Neural cell (in vitro differentiated cells): ENCODE measurements around the gene OBSCN. TPM values are rescaled to one million over a fixed set of nuclear protein-coding genes. Genes with fewer than 3 reads are reported as not detected.

Experiments
- H2AFZ ChIP-seq: fragments of 200-600, 300-800 bp; sonication (generic), shearing (Covaris generic); 2 replicates; pipeline ENCODE4 v1.6.0; 2014; ENCODE audit warnings: low read depth, mild to moderate bottlenecking, antibody characterized with exemption, low read length, moderate library complexity
- H3F3A ChIP-seq: fragments of 200-600 bp; shearing (Covaris generic); 2 replicates; pipeline ENCODE4 v1.6.1; 2016; ENCODE audit warnings: mild to moderate bottlenecking, moderate library complexity, mixed read lengths, antibody characterized with exemption, low read length; ENCODE audit not compliant: insufficient read depth, poor library complexity, severe bottlenecking
- H3K27ac ChIP-seq: fragments of 200-600, 300-800 bp; sonication (generic), shearing (Covaris generic); 2 replicates; pipeline ENCODE4 v1.5.1; 2014; ENCODE audit warnings: mild to moderate bottlenecking, low read length, moderate library complexity
- H3K27me3 ChIP-seq: fragments of 300-800, 200-600 bp; sonication (generic), shearing (Covaris generic); 2 replicates; pipeline ENCODE4 v1.6.0; 2014; ENCODE audit warnings: mild to moderate bottlenecking, low read depth, low read length, moderate library complexity; ENCODE audit not compliant: insufficient read depth
- H3K36me3 ChIP-seq: fragments of 300-800, 200-600 bp; sonication (generic), shearing (Covaris generic); 2 replicates; pipeline ENCODE4 v1.5.1; 2014; ENCODE audit warnings: mild to moderate bottlenecking, antibody characterized with exemption, low read length, moderate library complexity; ENCODE audit not compliant: insufficient read depth
- H3K4me2 ChIP-seq: fragments of 300-800, 200-600 bp; sonication (generic), shearing (Covaris generic); 2 replicates; pipeline ENCODE4 v1.6.0; 2014; ENCODE audit warnings: mild to moderate bottlenecking, low read length
- H3K4me3 ChIP-seq: fragments of 300-800, 200-600 bp; sonication (generic), shearing (Covaris generic); 2 replicates; pipeline ENCODE4 v1.5.1; 2014; ENCODE audit warnings: mild to moderate bottlenecking, low read length, moderate library complexity
- H3K79me2 ChIP-seq: fragments of 200-600 bp; shearing (Covaris generic); replicated peaks from 2 replicates; pipeline ENCODE4 v1.6.0; 2014; ENCODE audit warnings: mild to moderate bottlenecking, low read length, moderate library complexity; ENCODE audit not compliant: insufficient read depth
- H3K9ac ChIP-seq: fragments of 300-800, 200-600 bp; sonication (generic), shearing (Covaris generic); 2 replicates; pipeline ENCODE4 v1.6.1; 2016; ENCODE audit warnings: mild to moderate bottlenecking, low read length, mixed read lengths
- H3K9me2 ChIP-seq: fragments of 200-600 bp; shearing (Covaris generic); 2 replicates; pipeline ENCODE4 v1.6.1; 2016; ENCODE audit warnings: mild to moderate bottlenecking, low read length, mixed read lengths; ENCODE audit not compliant: insufficient read depth
- H3K9me3 ChIP-seq: fragments of 200-600, 300-800 bp; sonication (generic), shearing (Covaris generic); 2 replicates; pipeline ENCODE4 v1.6.1; 2016; ENCODE audit warnings: mild to moderate bottlenecking, mixed run types, low read length, moderate library complexity, mixed read lengths
- H4K20me1 ChIP-seq: fragments of 200-600 bp; shearing (Covaris generic); 2 replicates; pipeline ENCODE4 v1.6.1; 2016; ENCODE audit warnings: mild to moderate bottlenecking, mixed run types; ENCODE audit not compliant: insufficient read depth
- EP300 ChIP-seq: fragments of 450-650 bp; conservative IDR thresholded peaks from 2 replicates; pipeline ENCODE4 v1.6.1; 2014; ENCODE audit warnings: antibody characterized with exemption, mild to moderate bottlenecking, moderate library complexity; ENCODE audit not compliant: poor library complexity, severe bottlenecking
- EZH2 ChIP-seq: fragments of 200-600, 300-800 bp; shearing (Covaris generic), sonication (generic); IDR thresholded peaks from 2 replicates; pipeline ENCODE4 v1.6.1; 2014; ENCODE audit warnings: antibody characterized with exemption, low read length, borderline replicate concordance, mild to moderate bottlenecking; ENCODE audit not compliant: insufficient read depth, poor library complexity, severe bottlenecking
- MXI1 ChIP-seq: fragments of 450-650 bp; conservative IDR thresholded peaks from 2 replicates; pipeline ENCODE4 v1.6.1; 2014; ENCODE audit warnings: antibody characterized with exemption, mild to moderate bottlenecking; ENCODE audit not compliant: poor library complexity, severe bottlenecking
- POLR2AphosphoS5 ChIP-seq: IDR thresholded peaks from 2 replicates; pipeline ENCODE4 v1.6.1; 2012
- RAD21 ChIP-seq: fragments of 450-650 bp; conservative IDR thresholded peaks from 2 replicates; pipeline ENCODE4 v1.6.1; 2014; ENCODE audit warnings: antibody characterized with exemption, mild to moderate bottlenecking, moderate library complexity
- REST ChIP-seq: IDR thresholded peaks from 2 replicates; pipeline ENCODE4 v1.6.1; 2012; ENCODE audit warnings: borderline replicate concordance
- SMC3 ChIP-seq: fragments of 450-650 bp; conservative IDR thresholded peaks from 2 replicates; pipeline ENCODE4 v1.6.1; 2014; ENCODE audit warnings: antibody characterized with exemption, mild to moderate bottlenecking, moderate library complexity; ENCODE audit not compliant: poor library complexity
- TAF1 ChIP-seq: IDR thresholded peaks from 2 replicates; pipeline ENCODE4 v1.6.1; 2012; ENCODE audit warnings: low read depth
- polyA plus RNA-seq: library from polyadenylated mRNA; depleted of rRNA; stranded (reverse); fragments of >200 nt; gene quantifications from 2 replicates; pipeline ENCODE4 v1.2.3, GENCODE V29; 2014
- TF ChIP-seq, protein P1 (sequence below): fragments of 450-650 bp; IDR thresholded peaks from 2 replicates; pipeline ENCODE4 v1.5.1; 2014; ENCODE audit warnings: antibody characterized with exemption, mild to moderate bottlenecking, moderate library complexity; ENCODE audit not compliant: poor library complexity, severe bottlenecking

OBSCN gene
- polyA plus RNA-seq, 1 donor from 2014 or later, result 7.2 TPM

DNA sequence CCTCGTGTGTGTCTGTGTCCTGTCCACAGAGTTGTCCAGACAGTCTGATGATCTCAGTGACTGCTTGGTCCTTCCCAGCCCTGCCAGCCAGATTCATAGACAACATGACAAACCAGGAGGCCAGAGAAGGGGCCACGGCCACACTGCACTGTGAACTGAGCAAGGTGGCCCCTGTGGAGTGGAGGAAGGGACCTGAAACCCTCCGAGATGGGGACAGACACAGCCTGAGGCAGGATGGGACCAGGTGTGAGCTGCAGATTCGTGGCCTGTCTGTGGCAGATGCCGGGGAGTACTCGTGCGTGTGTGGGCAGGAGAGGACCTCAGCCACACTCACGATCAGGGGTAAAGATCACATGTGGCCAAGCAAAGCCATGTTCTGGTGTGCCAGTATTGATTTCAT, 96.4 kb downstream of the OBSCN start:
- H3K36me3 ChIP-seq, result peaks cover 16% of the 10 kb centered on the region
- no peaks in the 10 kb centered on the region for H3K27me3 ChIP-seq
- no peaks in the 10 kb centered on the region for H3F3A ChIP-seq
- H3K9me2 ChIP-seq, result no peaks in the 10 kb centered on the region
- no peaks in the 10 kb centered on the region for H3K9me3 ChIP-seq
- no peak overlapping the region for H3K9ac ChIP-seq
- no peak overlapping the region for H3K27ac ChIP-seq
- H4K20me1 ChIP-seq, result no peaks in the 10 kb centered on the region
- no peak overlapping the region for H2AFZ ChIP-seq
- no peak overlapping the region for H3K4me3 ChIP-seq
- TF ChIP-seq RAD21 (no peak), EP300 (no peak), MXI1 (no peak), POLR2AphosphoS5 (no peak), EZH2 (no peak), REST (no peak), SMC3 (no peak), TAF1 (no peak)
- TF ChIP-seq, protein P1, sequence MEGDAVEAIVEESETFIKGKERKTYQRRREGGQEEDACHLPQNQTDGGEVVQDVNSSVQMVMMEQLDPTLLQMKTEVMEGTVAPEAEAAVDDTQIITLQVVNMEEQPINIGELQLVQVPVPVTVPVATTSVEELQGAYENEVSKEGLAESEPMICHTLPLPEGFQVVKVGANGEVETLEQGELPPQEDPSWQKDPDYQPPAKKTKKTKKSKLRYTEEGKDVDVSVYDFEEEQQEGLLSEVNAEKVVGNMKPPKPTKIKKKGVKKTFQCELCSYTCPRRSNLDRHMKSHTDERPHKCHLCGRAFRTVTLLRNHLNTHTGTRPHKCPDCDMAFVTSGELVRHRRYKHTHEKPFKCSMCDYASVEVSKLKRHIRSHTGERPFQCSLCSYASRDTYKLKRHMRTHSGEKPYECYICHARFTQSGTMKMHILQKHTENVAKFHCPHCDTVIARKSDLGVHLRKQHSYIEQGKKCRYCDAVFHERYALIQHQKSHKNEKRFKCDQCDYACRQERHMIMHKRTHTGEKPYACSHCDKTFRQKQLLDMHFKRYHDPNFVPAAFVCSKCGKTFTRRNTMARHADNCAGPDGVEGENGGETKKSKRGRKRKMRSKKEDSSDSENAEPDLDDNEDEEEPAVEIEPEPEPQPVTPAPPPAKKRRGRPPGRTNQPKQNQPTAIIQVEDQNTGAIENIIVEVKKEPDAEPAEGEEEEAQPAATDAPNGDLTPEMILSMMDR, result no peak
- H3K79me2 ChIP-seq, result no peaks in the 10 kb centered on the region
- H3K4me2 ChIP-seq, result no peak overlapping the region

GRCh38 chr1:228304766-228305395, 97.0 kb downstream of the OBSCN start:
- Histone ChIP-seq H3K27me3 (no peaks in the 10 kb centered on the region), H3F3A (no peaks in the 10 kb centered on the region), H3K79me2 (no peaks in the 10 kb centered on the region), H3K9me3 (no peaks in the 10 kb centered on the region), H3K9me2 (no peaks in the 10 kb centered on the region), H3K27ac (no peak overlapping the region), H4K20me1 (no peaks in the 10 kb centered on the region), H3K9ac (no peak overlapping the region), H2AFZ (no peak overlapping the region), H3K4me3 (no peak overlapping the region), H3K4me2 (no peak overlapping the region), H3K36me3 (peaks cover 16% of the 10 kb centered on the region)
- TF ChIP-seq SMC3 (no peak), TAF1 (no peak), RAD21 (no peak), REST (no peak), MXI1 (no peak), EZH2 (no peak), POLR2AphosphoS5 (no peak), EP300 (no peak)
- TF ChIP-seq, protein P1, result no peak
